Upper lobe of left lung (tissue), 4 donors: ENCODE data around the gene C16orf92.

Experiments used
- CTCF ChIP-seq, 6 experiments: fragments of 450-650 bp in 4 of 6; fragments of 200-600 bp in 2 of 6; sonication (generic) in 2 of 6; IDR thresholded peaks; one replicate each; pipeline ENCODE4 v1.5.1; 2016 to 2019; ENCODE audit warnings: antibody characterized with exemption in 6 of 6
- EP300 ChIP-seq, 4 donors: sonication (generic); formaldehyde crosslinking; IDR thresholded peaks; one replicate each; pipeline ENCODE4 v1.5.1; 2017; ENCODE audit warnings: antibody characterized with exemption in 4 of 4, control low read depth in 2 of 4
- POLR2A ChIP-seq, 4 donors: fragments of 450-650 bp; IDR thresholded peaks; one replicate each; pipeline ENCODE4 v1.5.1; 2016 to 2017; ENCODE audit warnings: antibody characterized with exemption in 4 of 4, mild to moderate bottlenecking in 2 of 4

GRCh38 chr16:30063278-30063892 lies 40.4 kb downstream of the C16orf92 start:
- no peak for TF ChIP-seq CTCF (IDR thresholded peaks at IDR 0.05)
- TF ChIP-seq POLR2A (IDR thresholded peaks at IDR 0.05), result no peak
- no peak for TF ChIP-seq EP300 (IDR thresholded peaks at IDR 0.05)
